GM21447 (cell line): ENCODE results near the gene HNRNPA0.

ENCODE experiments used
- ATAC-seq: cut with Tn5 transposase; IDR thresholded peaks from one replicate; pipeline ENCODE4 v1.9.1; 2021; ENCODE audit not compliant: unreplicated experiment

Gene HNRNPA0

GRCh38 chr5:137754961-137755762 lies 999 bp upstream of the HNRNPA0 start:
- ATAC-seq: peak; percentile 14

DNA sequence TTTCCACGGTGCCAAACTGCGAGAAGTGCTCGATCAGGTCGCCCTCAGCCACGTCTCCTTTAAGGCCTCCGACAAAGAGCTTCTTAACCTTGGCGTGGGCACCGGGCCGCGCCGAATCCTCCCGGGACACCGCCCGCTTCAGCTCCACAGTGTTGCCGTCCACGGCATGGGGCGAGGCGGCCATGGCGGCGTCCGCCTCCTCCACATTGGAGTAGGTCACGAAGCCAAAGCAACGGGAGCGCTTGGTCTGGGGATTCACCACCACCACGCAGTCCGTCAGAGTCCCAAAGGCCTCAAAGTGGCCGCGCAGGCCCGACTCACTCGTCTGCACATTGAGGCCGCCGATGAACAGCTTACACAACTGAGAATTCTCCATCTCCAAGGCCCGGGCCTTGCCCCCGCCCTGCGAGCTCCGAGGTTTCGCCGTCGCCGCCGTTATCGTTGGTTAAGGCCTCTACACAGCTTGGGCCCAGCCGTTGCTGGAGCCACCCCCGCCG lies 424 bp downstream of the HNRNPA0 start:
- peak; percentile 12 for ATAC-seq

GRCh38 chr5:137752905-137753690 lies 1.1 kb downstream of the HNRNPA0 start:
- no peak for ATAC-seq

GRCh38 chr5:137751869-137752491 lies 2.2 kb downstream of the HNRNPA0 start:
- no peak for ATAC-seq

DNA sequence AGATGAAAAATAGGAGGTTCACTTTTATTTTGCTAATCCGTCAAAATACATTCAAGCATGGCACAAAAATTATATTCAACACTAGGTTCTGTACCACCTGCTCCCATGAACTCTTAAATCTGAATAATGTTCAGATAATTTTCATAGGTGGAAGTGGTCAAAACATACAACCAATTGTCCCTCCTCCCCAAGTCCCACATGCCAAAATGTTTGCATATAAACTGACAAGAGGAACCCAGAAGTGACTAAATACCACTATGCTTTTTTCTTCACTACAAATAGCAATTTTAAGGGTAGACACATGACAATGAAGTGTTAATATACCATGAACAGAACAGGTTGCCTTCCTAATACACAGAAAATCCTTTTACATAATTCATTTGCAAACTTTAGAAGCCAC lies 3.7 kb downstream of the HNRNPA0 start:
- no peak for ATAC-seq

DNA sequence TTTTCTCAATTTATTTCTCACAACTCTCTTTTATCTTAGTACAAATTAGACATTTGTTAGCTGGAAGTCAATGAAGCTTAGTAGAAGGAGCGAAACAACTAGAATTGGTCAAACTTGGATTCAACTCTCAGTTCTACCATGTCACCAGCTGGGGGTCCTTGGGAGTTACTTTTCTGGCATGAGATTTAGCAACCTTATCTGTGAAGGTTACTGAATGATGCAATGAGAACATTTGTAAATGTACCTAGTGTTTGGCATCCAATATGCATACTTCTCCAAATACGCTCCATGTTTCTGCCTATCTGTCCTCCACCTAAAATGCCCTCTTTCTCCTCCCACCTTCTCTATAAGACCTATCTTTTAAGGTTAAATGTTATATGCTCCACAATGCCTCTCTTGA lies 6.3 kb downstream of the HNRNPA0 start:
- ATAC-seq: no peak

- peak; percentile 68 for ATAC-seq
These were observed 11.0 kb downstream of the HNRNPA0 start for GRCh38 chr5:137743031-137743640.

GRCh38 chr5:137741718-137742117 lies 12.4 kb downstream of the HNRNPA0 start:
- no peak for ATAC-seq

DNA sequence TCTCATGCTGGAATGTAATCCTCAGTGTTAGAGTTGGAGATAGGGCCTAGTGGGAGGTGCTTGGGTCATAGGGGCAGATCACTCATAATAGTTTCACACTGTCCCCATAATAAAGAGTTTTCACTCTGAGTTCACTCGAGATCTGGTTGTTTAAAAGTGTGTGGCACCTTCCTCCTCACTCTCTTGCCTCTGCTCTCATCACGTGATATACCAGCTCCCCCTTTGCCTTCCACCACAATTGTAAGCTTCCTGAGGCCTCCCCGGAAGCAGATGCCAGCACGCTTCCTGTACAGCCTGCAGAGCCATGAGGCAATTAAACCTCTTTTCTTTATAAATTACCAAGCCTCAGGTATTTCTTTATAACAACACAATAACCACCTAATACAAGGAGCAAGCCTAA lies 14.4 kb downstream of the HNRNPA0 start:
- ATAC-seq: no peak

- ATAC-seq: no peak
These were observed 15.2 kb downstream of the HNRNPA0 start for GRCh38 chr5:137738947-137739346.

GRCh38 chr5:137737349-137738131 lies 16.6 kb downstream of the HNRNPA0 start:
- ATAC-seq: no peak

DNA sequence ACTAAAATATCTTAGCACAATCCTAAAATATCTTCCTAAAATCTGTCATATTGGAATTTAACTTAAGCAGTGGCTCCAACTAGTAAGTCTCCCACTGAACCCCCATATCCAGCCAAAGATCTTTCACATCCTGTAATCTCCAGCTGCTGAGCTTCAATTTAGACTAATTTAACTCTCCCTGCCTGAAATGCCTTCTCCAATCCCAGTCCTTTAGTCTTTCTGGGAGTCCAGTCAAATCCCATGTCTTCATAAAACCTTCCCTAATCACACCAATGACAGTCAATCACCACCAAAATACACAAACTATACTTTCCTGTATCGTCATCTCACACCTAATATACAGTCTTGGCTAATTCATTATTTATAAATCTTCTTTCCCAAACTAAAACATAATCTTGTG lies 17.7 kb downstream of the HNRNPA0 start:
- no peak for ATAC-seq

GRCh38 chr5:137735555-137736284 lies 18.4 kb downstream of the HNRNPA0 start, which contains the start of gene KLHL3:
TSS of gene KLHL3 (minus strand) at chr5:137736089. CDS start at chr5:137735646, 443 bp downstream.
- peak; percentile 56 for ATAC-seq

DNA sequence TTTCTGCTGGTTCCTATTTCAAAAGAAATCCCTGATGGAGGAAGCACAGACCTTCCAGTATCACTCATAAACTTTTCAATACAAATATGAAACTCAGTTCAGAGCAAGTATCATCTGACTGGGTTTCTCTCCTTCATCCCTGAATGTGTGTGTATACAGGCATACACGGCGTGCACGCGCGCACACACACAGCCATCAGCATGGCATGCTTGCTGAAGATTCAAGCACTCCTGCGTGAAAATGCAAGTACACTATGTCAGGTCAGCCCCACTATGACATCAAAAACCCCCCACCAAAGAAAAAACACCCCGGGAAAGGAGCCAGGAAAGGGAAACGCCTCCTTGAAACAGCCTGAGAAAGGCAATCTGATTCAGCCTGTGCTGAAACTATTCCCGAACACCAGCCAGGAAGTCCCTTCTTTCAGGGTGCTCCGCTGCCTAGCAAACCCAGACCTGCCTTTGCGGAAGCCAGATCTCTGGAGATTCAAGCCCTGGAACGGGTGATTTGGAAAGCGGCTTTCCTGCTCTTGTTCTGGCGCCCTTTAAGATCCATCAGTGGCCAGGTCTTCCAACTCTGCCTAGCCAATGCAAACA lies 19.1 kb downstream of the HNRNPA0 start:
- peak; percentile 29 for ATAC-seq

DNA sequence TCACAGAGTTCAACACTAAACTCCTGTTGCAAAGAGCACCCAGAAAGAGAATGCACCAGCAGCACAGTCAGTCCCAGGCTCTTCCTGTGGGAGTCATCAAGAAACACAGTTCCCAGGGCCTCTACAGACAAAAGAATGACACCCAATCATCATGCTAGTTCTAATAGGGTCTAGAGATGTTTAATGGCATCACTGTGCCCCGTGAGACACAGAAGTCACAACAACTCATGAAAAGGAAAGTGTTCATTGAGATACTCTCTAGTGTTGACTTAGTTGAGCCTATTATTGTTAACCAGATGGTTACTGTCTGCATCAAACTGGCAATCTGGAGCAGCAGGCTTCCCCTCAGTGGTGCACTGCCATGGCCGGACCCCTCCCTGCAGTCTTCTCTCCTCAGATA lies 19.8 kb downstream of the HNRNPA0 start:
- no peak for ATAC-seq

DNA sequence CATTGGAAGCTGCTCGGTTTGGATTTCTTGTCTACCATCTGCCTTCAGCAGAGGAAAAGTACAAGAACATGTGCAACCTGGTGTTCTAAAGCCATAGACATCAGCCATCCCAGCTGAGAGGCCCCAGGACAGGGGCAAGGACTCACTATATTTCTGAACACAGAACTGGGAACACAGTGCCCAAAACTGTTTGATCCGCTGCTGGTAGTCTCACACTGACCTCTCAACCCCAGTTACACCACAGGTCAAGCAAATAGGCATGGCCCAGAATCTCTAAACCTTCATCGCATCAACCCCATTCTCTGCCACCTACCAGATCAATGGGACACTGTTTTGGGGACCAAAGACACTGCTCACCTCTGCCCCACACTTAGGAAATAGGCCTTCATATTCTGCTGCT lies 20.2 kb downstream of the HNRNPA0 start:
- ATAC-seq: no peak

- no peak for ATAC-seq
These were observed 21.2 kb downstream of the HNRNPA0 start for GRCh38 chr5:137733006-137733405.

- no peak for ATAC-seq
These were observed 23.0 kb downstream of the HNRNPA0 start for GRCh38 chr5:137731176-137731575.

GRCh38 chr5:137730336-137730735 lies 23.8 kb downstream of the HNRNPA0 start:
- ATAC-seq: no peak
